WTC11 (cell line): ENCODE measurements around the gene KRT40. TPM values are rescaled to one million over a fixed set of nuclear protein-coding genes. Genes with fewer than 3 reads are reported as not detected.

Source experiments
- ATAC-seq: fragments of 200-7000 bp; cut with Tn5 transposase; 2 replicates; pipeline ENCODE4 v1.10.0; 2021; ENCODE audit warnings: mild to moderate bottlenecking, moderate library complexity
- CTCF ChIA-PET: fragments of 300-600 bp; sonication (Branson Sonifier 250); formaldehyde crosslinking; loops from one replicate; lab custom pipeline; 2021; ENCODE audit warnings: antibody characterized with exemption; lab: Charles Lee
- POLR2A ChIA-PET: fragments of 350-600 bp; sonication (Branson Sonifier 250); formaldehyde crosslinking; loops from one replicate; lab custom pipeline; 2021; ENCODE audit warnings: antibody characterized with exemption; lab: Charles Lee
- DNase-seq: peaks from one replicate; pipeline ENCODE4 v3.0.0; 2021; ENCODE audit warnings: low spot score
- H3K27ac Mint-ChIP-seq: 2 replicates; pipeline ENCODE4 v1.8.0; 2021; ENCODE audit warnings: mixed read lengths
- H3K27me3 Mint-ChIP-seq: 2 replicates; pipeline ENCODE4 v1.8.0; 2021; ENCODE audit warnings: low read depth, mild to moderate bottlenecking, moderate library complexity, mixed read lengths
- H3K36me3 Mint-ChIP-seq: 2 replicates; pipeline ENCODE4 v1.8.0; 2021; ENCODE audit warnings: mixed read lengths
- H3K4me1 Mint-ChIP-seq: 2 replicates; pipeline ENCODE4 v1.8.0; 2022; ENCODE audit warnings: mixed read lengths
- H3K4me3 Mint-ChIP-seq: 2 replicates; pipeline ENCODE4 v1.8.0; 2021; ENCODE audit warnings: mild to moderate bottlenecking, moderate library complexity, mixed read lengths
- H3K9me3 Mint-ChIP-seq: 2 replicates; pipeline ENCODE4 v1.8.0; 2021; ENCODE audit warnings: mixed read lengths
- AFF4 ChIP-seq: sonication (generic); formaldehyde crosslinking; IDR thresholded peaks from 2 replicates; pipeline ENCODE4 v1.8.1; 2023; ENCODE audit warnings: mild to moderate bottlenecking, missing genetic modification reagents, borderline replicate concordance
- HMGXB4 ChIP-seq: sonication (generic); formaldehyde crosslinking; IDR thresholded peaks from 2 replicates; pipeline ENCODE4 v1.8.1; 2023; ENCODE audit warnings: mild to moderate bottlenecking, moderate library complexity, missing genetic modification reagents
- IRF1 ChIP-seq: sonication (generic); formaldehyde crosslinking; IDR thresholded peaks from 2 replicates; pipeline ENCODE4 v1.8.0; 2023; ENCODE audit warnings: missing genetic modification reagents
- MAX ChIP-seq: sonication (generic); formaldehyde crosslinking; IDR thresholded peaks from 2 replicates; pipeline ENCODE4 v1.8.0; 2022; ENCODE audit warnings: mild to moderate bottlenecking, missing genetic modification reagents
- NFE2L1 ChIP-seq: sonication (generic); formaldehyde crosslinking; IDR thresholded peaks from 2 replicates; pipeline ENCODE4 v1.8.1; 2023; ENCODE audit warnings: missing genetic modification reagents
- TEAD4 ChIP-seq: sonication (generic); formaldehyde crosslinking; IDR thresholded peaks from 2 replicates; pipeline ENCODE4 v1.8.0; 2022; ENCODE audit warnings: mild to moderate bottlenecking, missing genetic modification reagents
- ZBTB43 ChIP-seq: sonication (generic); formaldehyde crosslinking; IDR thresholded peaks from 2 replicates; pipeline ENCODE4 v1.8.1; 2023; ENCODE audit warnings: mild to moderate bottlenecking, missing genetic modification reagents
- ZNF121 ChIP-seq: sonication (generic); formaldehyde crosslinking; IDR thresholded peaks from 2 replicates; pipeline ENCODE4 v1.8.0; 2023; ENCODE audit warnings: missing genetic modification reagents
- ZNF219 ChIP-seq: sonication (generic); formaldehyde crosslinking; IDR thresholded peaks from 2 replicates; pipeline ENCODE4 v1.8.0; 2023; ENCODE audit warnings: missing genetic modification reagents, mild to moderate bottlenecking, borderline replicate concordance
- ZNF281 ChIP-seq: sonication (generic); formaldehyde crosslinking; IDR thresholded peaks from 2 replicates; pipeline ENCODE4 v1.8.0; 2023; ENCODE audit warnings: mild to moderate bottlenecking, missing genetic modification reagents
- ZNF317 ChIP-seq: sonication (generic); formaldehyde crosslinking; IDR thresholded peaks from 2 replicates; pipeline ENCODE4 v1.8.1; 2023; ENCODE audit warnings: low read depth, mild to moderate bottlenecking, moderate library complexity, missing genetic modification reagents, borderline replicate concordance
- total RNA-seq: library from RNA; stranded (reverse); gene quantifications from 3 replicates; pipeline ENCODE4 v1.2.3, GENCODE V29; 2021
- TF ChIP-seq, protein P1 (sequence below): sonication (generic); formaldehyde crosslinking; conservative IDR thresholded peaks from 2 replicates; pipeline ENCODE4 v1.8.1; 2023; ENCODE audit warnings: mild to moderate bottlenecking, low read depth, missing genetic modification reagents, moderate library complexity
- TF ChIP-seq, protein P2 (sequence below): sonication (generic); formaldehyde crosslinking; IDR thresholded peaks from 2 replicates; pipeline ENCODE4 v1.8.0; 2022; ENCODE audit warnings: missing genetic modification reagents

The KRT40 gene
- total RNA-seq, 1 experiment from 2014 or later, result not detected

DNA sequence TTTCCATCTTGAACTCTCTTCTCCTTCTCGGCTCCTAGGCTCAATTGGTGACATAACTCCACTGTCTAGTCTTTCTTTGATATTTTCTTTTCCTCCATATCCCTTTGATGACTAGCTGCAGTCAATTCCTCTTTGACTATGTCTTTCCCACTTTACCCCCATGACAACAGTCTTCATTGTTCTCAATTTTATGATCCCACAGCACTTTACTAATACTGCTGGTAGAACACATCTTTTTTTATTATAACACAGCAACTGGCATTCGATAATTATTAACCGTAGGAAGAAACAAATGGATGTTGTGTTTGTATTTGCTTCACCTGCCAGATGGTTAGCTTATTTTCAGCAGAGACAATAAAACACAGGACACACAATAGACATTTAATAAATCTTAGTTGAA is 8.5 kb upstream of the KRT40 start:
- TF ChIP-seq TEAD4 (CRISPR knock-in tag) (no peak), AFF4 (CRISPR knock-in tag) (no peak), MAX (no peak), NFE2L1 (CRISPR knock-in tag) (no peak), ZBTB43 (CRISPR knock-in tag) (no peak), ZNF219 (CRISPR knock-in tag) (no peak), ZNF281 (CRISPR knock-in tag) (no peak), IRF1 (CRISPR knock-in tag) (no peak), HMGXB4 (CRISPR knock-in tag) (no peak), ZNF317 (CRISPR knock-in tag) (no peak), ZNF121 (no peak)
- TF ChIP-seq, protein P1, sequence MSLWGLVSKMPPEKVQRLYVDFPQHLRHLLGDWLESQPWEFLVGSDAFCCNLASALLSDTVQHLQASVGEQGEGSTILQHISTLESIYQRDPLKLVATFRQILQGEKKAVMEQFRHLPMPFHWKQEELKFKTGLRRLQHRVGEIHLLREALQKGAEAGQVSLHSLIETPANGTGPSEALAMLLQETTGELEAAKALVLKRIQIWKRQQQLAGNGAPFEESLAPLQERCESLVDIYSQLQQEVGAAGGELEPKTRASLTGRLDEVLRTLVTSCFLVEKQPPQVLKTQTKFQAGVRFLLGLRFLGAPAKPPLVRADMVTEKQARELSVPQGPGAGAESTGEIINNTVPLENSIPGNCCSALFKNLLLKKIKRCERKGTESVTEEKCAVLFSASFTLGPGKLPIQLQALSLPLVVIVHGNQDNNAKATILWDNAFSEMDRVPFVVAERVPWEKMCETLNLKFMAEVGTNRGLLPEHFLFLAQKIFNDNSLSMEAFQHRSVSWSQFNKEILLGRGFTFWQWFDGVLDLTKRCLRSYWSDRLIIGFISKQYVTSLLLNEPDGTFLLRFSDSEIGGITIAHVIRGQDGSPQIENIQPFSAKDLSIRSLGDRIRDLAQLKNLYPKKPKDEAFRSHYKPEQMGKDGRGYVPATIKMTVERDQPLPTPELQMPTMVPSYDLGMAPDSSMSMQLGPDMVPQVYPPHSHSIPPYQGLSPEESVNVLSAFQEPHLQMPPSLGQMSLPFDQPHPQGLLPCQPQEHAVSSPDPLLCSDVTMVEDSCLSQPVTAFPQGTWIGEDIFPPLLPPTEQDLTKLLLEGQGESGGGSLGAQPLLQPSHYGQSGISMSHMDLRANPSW (CRISPR knock-in tag), result no peak
- TF ChIP-seq, protein P2, sequence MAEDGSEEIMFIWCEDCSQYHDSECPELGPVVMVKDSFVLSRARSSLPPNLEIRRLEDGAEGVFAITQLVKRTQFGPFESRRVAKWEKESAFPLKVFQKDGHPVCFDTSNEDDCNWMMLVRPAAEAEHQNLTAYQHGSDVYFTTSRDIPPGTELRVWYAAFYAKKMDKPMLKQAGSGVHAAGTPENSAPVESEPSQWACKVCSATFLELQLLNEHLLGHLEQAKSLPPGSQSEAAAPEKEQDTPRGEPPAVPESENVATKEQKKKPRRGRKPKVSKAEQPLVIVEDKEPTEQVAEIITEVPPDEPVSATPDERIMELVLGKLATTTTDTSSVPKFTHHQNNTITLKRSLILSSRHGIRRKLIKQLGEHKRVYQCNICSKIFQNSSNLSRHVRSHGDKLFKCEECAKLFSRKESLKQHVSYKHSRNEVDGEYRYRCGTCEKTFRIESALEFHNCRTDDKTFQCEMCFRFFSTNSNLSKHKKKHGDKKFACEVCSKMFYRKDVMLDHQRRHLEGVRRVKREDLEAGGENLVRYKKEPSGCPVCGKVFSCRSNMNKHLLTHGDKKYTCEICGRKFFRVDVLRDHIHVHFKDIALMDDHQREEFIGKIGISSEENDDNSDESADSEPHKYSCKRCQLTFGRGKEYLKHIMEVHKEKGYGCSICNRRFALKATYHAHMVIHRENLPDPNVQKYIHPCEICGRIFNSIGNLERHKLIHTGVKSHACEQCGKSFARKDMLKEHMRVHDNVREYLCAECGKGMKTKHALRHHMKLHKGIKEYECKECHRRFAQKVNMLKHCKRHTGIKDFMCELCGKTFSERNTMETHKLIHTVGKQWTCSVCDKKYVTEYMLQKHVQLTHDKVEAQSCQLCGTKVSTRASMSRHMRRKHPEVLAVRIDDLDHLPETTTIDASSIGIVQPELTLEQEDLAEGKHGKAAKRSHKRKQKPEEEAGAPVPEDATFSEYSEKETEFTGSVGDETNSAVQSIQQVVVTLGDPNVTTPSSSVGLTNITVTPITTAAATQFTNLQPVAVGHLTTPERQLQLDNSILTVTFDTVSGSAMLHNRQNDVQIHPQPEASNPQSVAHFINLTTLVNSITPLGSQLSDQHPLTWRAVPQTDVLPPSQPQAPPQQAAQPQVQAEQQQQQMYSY (CRISPR knock-in tag), result no peak
- TF ChIP-seq, all 79 proteins: peak for 0
- Mint-ChIP-seq H3K27ac (no peak overlapping the region), H3K4me1 (peaks cover 9% of the 10 kb centered on the region; the same call in 1 of the 2 replicates), H3K27me3 (no peaks in the 10 kb centered on the region), H3K4me3 (no peak overlapping the region), H3K36me3 (no peaks in the 10 kb centered on the region), H3K9me3 (peaks cover 6% of the 10 kb centered on the region)
- ChIA-PET POLR2A (no interaction called here), CTCF (interaction anchor here (0.7 kb wide), 1 partner anchor 330 kb away, joined by 3 read pairs; no protein-coding TSS in a partner anchor)
- ATAC-seq, result no peak
- DNase-seq, result no peak
